ENCODE results near the gene TENT4A.

Gene TENT4A

GRCh38 chr5:6731465-6732237 lies 18.4 kb downstream of the TENT4A start:
- TF ChIP-seq, protein P1, sequence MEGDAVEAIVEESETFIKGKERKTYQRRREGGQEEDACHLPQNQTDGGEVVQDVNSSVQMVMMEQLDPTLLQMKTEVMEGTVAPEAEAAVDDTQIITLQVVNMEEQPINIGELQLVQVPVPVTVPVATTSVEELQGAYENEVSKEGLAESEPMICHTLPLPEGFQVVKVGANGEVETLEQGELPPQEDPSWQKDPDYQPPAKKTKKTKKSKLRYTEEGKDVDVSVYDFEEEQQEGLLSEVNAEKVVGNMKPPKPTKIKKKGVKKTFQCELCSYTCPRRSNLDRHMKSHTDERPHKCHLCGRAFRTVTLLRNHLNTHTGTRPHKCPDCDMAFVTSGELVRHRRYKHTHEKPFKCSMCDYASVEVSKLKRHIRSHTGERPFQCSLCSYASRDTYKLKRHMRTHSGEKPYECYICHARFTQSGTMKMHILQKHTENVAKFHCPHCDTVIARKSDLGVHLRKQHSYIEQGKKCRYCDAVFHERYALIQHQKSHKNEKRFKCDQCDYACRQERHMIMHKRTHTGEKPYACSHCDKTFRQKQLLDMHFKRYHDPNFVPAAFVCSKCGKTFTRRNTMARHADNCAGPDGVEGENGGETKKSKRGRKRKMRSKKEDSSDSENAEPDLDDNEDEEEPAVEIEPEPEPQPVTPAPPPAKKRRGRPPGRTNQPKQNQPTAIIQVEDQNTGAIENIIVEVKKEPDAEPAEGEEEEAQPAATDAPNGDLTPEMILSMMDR (IDR thresholded peaks at IDR 0.05; ENCODE audit: extremely low read depth, missing control alignments) = no peak
- DNase-seq (ENCODE audit: low spot score) = no peak

- no peak for DNase-seq (ENCODE audit: low spot score)
- TF ChIP-seq, protein P1 (IDR thresholded peaks at IDR 0.05; ENCODE audit: extremely low read depth, missing control alignments) = no peak
Observed at GRCh38 chr5:6732634-6733410, 19.6 kb downstream of the TENT4A start.

DNA sequence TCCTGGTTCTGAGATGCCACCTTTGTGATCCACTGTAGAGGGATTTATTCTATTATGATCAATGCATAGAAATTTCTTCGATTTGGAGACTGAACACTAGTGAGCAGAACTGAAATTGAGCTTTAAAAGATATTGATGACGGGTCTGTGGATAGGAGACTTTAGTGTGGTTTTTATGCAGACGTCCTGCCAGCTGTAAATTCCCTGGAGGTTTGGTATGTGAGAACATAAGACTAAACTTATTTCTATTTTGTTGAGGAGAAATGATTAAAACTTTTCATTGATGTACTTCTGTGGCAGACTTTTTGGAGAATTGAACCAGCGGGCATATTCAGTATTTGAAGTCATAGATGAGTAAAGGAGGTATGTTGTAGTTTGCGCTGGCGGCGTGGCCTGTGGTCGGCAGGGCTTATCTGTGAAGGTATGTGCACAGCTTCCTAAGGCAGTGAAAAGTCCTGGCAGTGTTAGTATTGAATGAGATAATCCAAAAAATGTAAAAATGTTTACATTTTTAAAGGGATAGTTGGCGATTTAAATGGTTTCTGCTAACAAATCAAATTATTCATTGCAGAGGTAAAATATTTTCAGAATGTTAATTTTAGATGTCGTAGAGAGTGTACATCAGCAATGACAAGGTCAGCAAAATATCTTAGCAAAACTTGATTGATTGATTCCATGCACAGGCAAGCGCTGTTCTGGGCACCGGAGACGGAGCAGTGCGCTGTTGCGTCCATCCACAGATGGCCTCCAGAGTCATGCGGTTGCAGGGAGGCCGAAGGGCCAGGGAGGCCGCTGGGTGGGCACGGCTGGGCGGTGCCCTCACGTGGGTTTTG lies 20.4 kb downstream of the TENT4A start:
- TF ChIP-seq, protein P1 (IDR thresholded peaks at IDR 0.05; ENCODE audit: extremely low read depth, missing control alignments) = no peak
- DNase-seq (ENCODE audit: low spot score) = no peak

DNA sequence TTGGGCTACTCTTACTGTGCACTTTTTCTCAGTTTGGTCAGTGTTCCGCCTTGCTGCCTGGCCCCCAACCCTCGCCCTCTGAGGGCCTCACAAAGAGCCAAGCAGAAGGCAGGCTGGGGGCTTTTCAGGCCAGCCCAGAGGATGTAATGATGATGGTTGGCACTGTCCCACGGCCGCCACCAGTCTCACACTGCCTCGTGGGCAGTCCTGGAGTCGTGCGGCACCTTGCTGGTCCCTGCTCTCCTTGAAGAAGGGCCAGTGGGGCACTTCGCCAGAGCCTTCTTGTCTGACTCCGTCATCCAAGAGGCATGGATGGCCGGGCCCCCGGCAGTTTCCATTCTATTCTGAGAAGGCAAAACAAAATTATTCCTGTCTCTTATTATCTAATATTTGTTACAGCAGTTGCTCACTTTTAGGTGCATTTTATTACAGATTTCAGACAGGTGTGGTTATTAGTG lies 21.0 kb downstream of the TENT4A start:
- TF ChIP-seq, protein P1 (IDR thresholded peaks at IDR 0.05; ENCODE audit: extremely low read depth, missing control alignments) = no peak
- DNase-seq (ENCODE audit: low spot score) = no peak

- no peak for DNase-seq (ENCODE audit: low spot score)
- TF ChIP-seq, protein P1 (IDR thresholded peaks at IDR 0.05; ENCODE audit: extremely low read depth, missing control alignments) = no peak
Observed at GRCh38 chr5:6734781-6735180, 21.5 kb downstream of the TENT4A start.

GRCh38 chr5:6736106-6736505 lies 22.9 kb downstream of the TENT4A start:
- no peak for DNase-seq (ENCODE audit: low spot score)
- TF ChIP-seq, protein P1 (IDR thresholded peaks at IDR 0.05; ENCODE audit: extremely low read depth, missing control alignments) = no peak
